Brain pericyte (primary cell): ENCODE results near the gene TGFBI.

Source experiments
- DNase-seq: peaks from one replicate; pipeline ENCODE4 v3.0.0-alpha.2; 2012; ENCODE audit warnings: low read depth, low spot score

The TGFBI gene

DNA sequence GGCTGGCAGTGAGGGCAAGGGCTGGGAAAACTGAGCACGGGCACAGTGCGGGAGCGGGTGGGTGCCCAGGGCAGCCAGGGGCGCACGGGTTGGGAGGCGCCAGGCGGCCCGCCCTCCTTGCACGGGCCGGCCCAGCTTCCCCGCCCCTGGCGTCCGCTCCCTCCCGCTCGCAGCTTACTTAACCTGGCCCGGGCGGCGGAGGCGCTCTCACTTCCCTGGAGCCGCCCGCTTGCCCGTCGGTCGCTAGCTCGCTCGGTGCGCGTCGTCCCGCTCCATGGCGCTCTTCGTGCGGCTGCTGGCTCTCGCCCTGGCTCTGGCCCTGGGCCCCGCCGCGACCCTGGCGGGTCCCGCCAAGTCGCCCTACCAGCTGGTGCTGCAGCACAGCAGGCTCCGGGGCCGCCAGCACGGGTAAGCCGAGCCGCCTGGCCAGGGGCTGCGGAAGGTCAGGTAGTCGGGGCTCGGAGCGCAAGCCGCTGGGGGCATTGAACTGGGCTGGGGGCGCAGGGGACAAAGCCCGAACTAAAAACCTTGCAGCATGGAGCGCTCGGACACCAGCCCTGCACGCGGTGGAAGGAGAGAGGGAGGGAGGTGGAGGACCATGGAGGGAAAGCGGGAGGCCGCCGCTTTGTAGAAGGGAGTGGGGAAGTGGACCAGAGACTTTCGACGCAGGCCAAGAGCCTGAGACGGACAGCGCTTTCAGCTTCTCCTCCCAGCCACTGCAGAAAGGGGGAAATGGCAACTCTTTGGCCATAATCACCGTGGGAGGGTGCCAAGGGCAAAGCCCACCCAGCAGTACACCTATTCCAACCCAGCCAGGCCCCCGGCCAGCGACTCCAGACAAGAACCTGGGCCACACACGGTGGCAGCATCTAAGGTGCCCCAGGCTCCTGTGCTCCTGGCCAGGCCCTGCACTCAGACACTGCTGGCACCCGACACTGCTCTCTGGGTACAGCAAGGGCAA is at the start of gene TGFBI:
TSS of gene TGFBI (plus strand) at position 207 of the 961 bp plus-strand sequence. CDS start at position 275, 68 bp downstream.
- no peak for DNase-seq

DNA sequence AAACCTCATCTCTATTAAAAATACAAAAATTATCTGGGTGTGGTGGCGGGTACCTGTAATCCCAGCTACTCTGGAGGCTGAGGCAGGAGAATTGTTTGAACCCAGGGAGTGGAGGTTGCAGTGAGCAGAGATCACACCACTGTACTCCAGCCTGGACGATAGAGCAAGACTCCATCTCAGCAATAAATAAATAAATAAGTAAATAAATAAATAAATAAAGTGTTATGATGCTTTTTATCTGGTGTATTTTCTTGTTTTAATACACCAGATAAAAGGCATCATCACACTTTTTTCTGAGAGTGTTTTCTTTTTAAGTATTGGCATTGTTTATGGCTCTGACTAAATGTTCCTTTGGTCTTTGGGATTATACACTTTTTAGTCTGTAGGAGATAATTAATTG is 49.8 kb upstream of the TGFBI start:
- no peak for DNase-seq

DNA sequence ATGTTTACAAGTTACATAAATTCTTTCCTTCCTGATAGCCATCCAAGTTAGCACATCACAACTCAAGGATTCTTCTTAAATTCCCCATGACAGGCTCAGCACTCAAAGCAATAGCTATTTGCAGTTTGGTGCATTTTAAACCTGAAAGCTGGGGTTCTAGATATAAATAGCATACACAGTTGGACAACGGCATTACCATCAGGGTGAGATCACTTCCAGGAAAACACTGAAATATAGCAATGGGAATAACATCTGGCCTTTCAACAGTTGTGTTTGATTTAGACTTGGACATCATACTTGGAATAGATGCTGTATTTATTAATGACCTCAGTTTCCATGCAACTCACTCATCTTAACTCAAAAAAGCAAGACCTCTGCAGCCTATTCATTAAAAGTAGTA is 49.3 kb upstream of the TGFBI start:
- DNase-seq, result peak; percentile 53

DNA sequence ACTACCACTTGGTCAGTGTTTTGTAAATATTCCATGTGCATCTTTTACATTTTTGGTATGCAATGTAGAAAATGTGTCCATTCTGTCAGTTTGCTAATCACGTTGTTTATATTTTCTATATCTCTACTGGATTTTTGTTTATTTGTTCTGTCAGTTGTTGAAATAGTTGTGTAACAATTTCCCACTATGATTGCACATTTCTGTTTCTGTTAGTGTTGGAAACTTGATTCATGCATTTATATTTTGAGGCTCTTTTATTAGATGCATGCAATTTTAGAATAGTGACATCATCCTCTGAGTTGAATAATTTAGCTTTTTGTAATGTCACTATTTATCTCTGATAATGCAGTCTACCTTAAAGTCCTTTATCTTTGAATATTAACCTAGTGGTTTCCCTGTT is 48.2 kb upstream of the TGFBI start:
- DNase-seq, result no peak

DNA sequence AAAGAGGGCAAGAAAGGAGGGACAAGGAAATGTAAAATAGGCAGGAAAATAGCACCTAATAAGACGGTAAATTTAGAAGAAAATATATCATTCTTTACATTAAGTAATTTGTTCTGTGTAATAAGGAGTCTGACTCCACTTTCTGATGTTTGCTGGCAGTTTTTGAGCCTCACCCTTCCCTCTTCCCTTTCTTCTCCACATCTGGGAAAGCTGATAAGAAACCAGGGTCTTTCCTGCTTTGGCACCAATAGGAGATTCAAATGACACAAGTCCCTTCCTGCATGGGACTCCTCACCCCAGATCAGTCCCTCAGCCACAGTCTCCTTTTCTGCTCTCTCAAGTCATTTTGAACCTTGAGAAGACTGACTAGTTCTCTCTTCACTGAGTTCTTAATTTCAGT is 42.8 kb upstream of the TGFBI start:
- DNase-seq, result no peak

DNA sequence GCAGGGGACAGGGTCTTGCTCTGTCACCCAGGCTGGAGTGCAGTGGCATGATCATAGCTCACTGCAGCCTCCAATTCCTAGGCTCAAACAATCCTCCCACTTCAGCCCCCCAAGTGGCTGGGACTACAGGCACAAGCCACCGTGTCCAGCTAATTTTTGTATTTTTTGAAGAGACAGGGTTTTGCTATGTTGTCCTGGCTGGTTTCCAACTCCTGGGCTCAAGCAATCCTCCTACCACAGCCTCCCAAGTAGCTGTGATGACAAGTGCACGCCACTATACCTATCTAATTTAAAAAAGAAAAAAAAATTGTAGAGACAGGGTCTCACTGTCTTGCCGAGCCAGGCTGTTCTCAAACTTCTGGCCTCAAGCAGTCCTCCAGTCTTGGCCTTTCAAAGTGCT is 42.4 kb upstream of the TGFBI start:
- no peak for DNase-seq

DNA sequence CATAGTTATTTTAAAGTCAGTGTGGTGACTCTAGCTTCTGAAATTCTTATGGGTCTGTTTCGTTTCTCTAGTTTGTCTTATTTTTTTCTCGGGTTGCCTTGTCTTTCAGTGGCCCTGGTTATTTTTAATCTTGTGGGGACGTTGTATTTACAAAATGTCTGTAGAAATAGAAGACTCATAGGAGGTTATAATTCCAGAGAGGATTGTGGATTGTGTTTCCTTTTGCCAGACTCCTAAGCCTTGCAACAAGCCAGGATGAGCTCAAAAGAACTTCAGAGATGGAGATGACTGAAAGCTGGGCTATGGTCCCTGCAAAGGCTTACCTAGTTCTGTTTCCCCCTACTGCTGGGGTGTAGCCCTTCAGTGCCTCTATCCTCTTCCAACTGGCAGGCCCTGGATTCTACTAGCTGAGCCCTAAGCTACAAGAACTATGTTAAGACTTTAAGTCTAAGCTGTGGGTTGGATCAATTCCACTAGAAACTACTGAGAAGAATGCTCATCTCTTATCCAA is 41.8 kb upstream of the TGFBI start:
- DNase-seq, result no peak

DNA sequence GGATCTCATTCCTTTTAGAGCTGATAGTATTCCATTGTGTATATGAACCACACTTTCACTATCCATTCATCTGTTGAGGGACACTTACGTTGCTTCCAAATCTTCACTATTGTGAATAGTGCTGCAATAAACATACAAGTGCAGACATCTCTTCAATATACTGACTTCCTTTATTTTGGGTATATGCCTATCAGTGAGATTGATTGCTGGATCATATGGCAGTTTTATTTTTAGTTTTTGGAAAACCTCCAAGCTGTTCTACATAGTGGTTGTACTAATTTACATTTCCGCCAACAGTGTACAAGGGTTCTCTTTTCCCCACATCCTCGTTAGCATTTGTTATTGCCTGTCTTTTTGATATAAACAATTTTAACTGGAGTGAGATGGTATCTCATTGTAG is 40.2 kb upstream of the TGFBI start:
- DNase-seq, result no peak

DNA sequence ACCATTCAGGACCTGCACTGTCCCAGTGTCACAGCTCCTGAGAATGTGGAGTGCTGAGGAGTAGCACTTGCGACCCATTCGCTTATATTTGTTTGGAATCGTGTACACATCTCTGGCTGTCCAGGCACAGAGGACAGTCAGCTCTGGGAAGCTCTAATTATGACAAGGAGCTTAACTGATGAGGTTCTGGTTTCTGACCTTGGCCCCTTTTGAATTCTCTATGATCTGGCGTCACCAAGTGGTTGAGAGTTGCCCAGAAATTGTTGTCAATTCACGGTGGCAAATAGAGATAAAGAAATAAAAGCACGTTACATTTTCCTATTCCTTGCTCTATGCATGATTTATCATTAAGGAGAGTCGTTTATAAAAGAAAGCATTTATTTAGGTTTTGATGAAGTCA is 39.1 kb upstream of the TGFBI start:
- DNase-seq, result no peak

DNA sequence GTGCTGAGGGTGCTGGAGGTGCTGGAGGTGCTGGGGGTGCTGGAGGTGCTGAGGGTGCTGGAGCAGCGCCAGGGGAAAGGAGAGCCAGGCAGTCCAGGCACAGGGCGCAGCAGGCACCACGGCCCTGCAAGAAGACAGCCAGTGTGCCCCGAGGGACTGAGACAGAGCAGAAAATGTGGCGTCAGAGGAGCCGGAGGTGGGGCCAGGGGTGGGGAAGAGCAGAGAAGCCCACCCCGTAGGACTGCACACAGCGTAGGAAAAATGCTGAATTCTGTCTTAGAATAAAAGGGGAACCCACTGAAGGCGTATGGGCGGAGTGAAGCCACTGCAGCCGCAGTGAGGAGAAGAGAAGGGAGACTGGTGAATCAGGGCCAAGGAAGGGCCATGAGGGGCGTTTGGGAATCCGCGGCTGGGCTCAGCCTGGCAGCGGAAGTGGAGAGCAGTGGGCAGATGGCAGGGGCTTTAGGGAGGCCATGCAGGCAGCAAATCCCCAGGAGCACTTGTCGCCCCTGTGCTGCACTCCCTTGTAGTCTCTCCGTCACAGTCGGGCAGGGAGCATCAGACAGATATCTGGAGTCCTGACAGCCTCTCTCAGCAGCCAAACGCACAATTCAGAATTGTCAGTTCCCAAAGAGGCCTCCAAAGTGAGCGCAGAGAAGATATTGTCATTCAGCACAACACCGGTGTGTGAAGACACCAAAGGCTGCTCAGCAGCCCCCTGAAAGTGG is 38.1 kb upstream of the TGFBI start:
- DNase-seq, result no peak

DNA sequence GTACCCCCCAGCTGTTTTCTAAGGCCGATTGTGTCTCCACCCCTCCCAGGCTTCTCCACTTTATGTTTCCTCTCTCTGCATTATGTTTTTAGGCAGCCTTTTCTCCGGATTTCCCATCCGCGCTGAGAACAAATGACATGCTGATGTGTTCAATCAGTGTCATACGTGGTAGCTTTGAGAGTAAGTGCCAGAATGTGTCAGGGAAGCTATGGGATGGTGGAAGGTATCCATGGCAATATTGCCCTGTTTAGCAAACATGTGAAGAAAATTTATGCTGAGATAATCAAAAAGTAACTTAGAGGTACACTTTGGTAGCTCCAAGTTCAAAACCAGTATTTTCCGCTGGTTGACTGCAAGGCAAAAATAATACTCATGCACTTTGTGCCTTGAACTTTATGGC is 37.4 kb upstream of the TGFBI start:
- DNase-seq, result no peak

DNA sequence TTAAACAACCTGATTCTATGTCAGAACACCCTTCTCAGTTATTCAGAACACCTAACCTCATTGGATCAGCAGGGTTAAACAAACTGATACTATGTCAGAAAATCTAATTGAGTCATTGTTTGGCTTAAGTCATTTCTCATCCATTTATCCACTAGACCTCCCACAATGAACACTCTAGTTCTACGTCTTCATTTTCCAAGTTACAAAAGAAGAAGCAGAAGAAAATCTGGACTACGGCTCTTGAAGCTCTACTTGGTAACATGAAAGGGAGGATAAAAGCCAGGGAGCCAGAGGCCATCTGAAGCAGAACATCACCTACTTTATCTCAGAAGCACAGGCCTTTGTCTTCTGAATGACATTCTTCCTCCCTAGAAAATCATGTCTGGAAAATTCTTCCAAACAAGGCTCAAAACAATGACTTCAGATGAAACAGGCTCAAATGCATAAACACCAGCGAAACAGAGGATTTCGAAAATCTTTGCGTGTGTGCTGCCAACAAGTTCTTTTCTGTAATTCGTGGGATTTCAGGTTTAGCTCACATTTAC is 35.4 kb upstream of the TGFBI start:
- DNase-seq, result no peak

DNA sequence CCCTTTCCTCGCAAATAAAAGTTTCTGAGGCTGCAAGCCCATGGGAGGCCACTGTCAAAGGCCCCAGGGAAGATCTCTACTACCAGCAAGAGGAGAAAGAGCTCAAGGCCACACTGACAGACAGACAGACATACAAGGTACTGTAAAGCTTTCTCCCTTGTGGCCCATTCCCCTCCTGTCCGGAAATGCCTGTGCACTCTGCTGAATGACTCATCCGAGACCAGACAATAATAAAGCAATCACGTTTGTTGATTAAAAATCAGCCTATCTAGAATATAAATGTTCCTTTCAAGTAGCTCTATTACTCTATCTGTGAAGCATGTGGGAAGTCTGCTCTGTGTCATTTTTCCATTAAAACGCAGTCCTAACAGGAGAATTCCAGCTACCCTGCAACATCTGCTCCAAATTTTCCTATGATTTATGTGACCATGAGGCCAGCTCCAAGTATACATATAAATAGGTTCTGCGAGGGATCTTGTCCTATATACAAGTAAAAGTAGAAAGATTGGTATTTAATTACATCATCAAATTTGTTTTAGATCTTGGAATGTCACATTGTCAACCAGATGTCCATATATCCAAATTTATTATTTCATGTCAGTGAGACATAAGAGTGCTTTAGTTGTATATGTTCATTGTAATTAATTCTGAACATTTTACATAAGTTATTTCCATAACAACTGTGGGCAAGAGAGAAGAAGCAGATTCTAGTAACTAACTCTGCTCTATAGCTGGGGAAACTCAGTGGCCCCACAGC is 34.7 kb upstream of the TGFBI start:
- no peak for DNase-seq

DNA sequence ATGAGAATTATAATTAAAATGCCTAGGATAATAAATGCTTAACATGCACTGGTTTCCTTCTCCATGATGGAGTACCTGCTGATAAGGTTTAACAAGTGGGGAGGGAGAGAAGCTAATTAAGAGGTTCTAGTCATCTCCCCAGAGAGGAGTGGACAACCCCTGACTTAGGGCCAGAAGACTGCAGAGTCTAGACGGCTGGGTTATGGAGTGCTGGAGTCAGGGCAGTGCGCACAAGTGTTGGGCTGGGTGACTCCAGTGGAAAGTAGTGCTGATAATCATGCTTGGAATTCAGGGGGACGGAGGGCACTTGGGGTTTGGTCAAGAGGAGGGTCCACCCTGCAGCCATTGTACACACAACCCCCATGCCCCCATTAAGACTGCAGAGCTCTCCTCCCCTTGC is 32.8 kb upstream of the TGFBI start:
- no peak for DNase-seq

DNA sequence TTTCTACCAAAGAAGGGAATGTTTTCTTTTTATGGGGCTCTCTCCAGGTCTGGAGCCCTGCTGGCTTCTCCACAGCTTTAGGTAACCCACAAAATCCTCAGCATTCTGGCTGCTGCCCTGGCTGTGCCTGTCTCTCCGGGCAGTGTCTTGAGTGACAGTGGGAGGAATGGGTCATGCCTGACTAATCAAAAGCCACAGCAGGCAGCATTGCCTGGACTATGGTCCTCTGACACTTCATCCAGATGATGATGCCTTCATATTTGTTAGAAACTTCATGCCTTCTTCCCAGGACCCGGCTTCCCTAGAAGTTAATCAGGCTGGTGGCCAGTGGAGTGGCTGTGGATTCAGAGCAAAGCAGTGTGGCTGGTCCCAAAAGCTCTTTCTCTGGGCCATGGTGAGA is 32.2 kb upstream of the TGFBI start:
- no peak for DNase-seq

DNA sequence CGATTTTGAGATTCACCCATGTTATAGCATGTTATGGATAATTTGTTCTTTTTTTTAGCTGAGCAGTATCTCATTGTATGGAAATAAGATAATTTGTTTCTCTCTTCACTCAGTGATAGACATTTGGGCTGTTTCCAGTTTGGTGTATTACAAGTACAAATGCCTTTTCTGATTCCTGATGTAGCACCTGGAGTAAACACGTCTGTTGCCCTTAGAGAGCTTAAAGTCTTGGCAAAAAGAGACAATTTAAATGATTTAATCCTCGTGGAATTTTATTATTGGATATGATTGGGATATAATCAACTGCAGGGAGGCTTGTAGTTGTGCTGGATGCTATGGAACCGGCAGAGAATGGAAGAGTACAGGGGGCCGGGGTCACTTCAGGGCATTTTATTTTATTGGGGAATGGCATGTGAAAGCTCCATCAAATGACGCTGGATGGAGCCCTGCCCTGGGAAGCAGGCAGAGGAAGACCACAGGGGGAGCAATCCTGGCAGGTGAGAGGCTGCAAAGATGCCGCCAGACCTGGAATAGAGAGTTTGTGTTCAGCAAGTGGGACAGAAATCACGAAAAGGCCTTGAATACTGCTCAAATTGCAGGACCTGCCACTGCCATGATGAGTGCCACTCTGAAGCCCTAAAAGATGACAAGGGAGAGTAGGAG is 31.0 kb upstream of the TGFBI start:
- no peak for DNase-seq

DNA sequence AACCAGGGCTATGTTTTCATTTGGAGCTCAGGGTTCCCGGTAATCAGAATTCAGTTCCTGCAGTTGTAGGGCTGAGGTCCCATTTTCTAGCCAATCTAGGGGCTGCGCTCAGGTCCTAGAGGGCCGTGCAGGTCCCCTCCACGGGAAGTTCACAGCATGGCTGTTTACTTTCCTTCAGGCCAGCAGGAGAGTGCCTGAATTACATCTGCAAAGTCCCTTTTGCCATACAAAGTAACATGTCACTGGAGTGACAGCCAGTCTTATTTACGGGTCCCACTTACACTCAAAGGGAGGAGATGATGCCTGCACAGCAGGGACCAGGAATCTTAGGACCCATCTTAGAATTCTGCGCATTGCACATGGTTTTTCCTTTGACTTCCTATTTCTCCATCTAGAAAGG is 29.9 kb upstream of the TGFBI start:
- no peak for DNase-seq

DNA sequence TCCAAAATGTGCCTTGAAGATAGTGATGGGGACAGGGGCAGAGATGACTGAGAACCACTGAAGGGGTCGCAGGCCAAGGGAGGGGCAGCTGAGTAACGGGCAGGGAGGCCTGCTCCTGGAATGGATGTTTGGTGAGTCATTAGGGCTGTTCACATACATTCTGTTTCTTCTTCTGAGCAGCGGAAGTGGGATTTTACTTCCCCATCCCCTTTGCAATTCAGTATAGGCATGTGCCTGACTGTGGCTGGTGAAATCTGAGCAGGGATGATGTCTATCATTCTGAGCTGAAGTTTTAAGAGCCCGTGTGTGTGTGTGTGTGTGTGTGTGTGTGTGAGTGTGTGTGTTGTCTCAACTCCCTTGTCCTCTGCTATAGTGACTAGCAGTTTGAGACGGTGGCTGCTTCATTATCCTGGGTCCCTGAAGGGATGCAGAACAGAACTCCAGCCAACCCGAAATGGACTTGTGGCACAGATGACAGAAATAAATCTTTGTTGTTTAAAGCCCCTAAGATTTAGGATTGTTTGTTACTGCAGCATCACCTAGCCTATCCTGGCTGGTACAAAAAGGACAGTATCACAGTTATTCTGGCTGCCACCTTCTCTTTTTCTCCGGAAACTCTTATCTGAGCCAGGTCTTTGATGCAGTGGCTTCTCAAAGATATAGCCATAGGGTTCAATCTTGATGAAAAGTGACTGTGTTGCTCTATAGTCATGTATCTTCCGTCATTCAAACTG is 29.2 kb upstream of the TGFBI start:
- no peak for DNase-seq

DNA sequence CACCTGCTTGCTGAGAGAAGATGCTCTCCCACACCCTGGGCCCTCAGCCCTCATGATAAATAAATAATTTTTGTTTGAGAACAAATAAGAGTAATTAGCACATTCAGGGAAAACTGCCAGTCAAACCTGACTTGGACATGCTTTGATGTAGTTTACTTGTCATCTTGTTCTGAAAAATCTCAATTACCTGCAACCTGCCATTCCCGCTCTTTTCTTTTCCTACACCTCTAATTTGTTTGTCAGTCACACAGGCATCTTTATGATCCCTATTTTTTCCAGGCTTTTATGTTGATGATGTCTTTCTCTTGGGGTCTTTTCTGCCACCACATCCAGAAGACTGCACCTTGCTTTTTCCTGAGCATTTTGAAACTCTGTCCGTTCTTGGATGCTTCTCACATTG is 28.6 kb upstream of the TGFBI start:
- DNase-seq, result no peak

DNA sequence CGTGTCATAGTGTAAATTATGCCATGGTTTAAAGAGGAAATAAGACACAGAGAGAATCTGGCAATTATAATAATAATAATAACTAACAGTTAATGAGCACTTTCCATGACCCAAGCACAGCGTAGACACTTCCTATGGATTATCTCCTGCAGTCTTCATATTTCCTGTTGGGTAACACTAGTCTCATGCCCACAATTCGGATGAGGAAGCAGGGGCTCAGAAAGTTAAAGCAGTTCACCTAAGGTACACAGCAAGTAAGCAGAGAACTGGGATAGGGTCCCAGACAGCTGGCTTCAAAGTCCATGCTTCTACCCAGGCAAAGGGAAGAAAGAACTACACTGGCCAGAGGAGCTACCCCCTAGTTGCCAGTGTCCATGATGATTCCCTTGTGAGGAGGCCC is 27.9 kb upstream of the TGFBI start:
- DNase-seq, result no peak
